Fibroblast of lung (primary cell): Measurements from ENCODE around the gene GAS2L2.

Source experiments
- CTCF ChIP-seq, 2 donors: IDR thresholded peaks in 1 of 2; conservative IDR thresholded peaks in 1 of 2; 1 replicate in 1 of 2; 2 replicates in 1 of 2; pipeline ENCODE4 v1.5.1; 2011 to 2012; ENCODE audit warnings: low read length in 2 of 2, control low read depth in 1 of 2, inconsistent platforms in 1 of 2, low read depth in 1 of 2, mild to moderate bottlenecking in 1 of 2
- EZH2 ChIP-seq: IDR thresholded peaks from 2 replicates; pipeline ENCODE4 v1.5.1; 2012; ENCODE audit warnings: low read length, control low read depth, mild to moderate bottlenecking; ENCODE audit errors: missing control alignments

DNA sequence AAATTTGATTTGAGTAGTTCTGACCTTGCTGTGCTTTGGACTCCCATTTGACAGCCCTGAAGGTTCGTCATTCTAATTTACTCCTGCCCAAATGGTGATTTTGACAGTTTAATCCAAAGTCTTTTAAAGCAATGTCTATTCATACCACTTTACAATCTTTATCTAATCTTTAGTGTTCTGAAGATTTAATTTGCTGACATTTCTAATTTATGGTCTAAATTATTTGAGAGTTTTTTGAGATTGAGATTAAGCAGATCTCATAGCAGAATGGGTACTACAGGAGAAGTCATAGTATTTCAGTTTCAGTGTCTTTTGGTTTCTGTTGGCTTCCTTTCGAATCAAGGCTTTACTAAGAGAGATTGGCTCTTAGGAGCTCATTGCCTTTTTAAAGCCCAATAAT, 54.2 kb downstream of the GAS2L2 start:
- no peak for TF ChIP-seq CTCF (conservative IDR thresholded peaks at IDR 0.05 in 1 of 2, IDR thresholded peaks at IDR 0.05 in 1 of 2; ENCODE audit: low read depth in 1 of 2, low read length in 2 of 2)
- no peak for TF ChIP-seq EZH2
